ENCODE results near the gene LMNB1.

DNA sequence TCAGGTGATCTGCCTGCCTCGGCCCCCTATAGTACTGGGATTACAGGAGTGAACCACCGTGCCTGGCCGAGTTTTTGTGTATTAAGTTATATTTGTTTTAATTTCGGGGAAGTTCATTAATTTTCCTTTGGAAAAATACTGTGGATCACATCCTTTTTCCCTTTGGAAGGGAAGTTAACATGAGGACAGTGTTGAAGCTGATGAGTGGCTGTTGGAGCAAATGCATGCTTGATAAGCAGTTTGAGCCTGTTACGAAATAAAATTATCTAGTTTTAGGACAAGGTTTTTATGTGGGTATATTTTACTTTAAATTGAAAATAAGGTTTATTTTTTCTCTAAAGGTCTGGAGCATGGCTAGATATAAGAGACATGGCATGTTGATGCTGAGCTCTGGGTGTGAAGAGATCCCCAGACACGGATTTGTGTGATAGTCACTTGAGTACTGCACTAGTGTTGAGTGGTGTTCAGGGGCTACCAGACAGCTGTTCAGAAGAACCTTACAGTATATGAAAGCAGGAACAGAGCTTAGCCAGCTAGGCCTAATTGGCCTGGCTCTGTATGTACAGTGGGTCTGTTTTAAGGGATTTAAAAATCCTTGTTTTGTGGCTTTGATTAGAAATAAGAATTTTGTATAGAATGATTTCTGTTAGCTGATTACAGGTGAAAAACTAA, 17.4 kb downstream of the LMNB1 start:
- TF ChIP-seq, protein P1, sequence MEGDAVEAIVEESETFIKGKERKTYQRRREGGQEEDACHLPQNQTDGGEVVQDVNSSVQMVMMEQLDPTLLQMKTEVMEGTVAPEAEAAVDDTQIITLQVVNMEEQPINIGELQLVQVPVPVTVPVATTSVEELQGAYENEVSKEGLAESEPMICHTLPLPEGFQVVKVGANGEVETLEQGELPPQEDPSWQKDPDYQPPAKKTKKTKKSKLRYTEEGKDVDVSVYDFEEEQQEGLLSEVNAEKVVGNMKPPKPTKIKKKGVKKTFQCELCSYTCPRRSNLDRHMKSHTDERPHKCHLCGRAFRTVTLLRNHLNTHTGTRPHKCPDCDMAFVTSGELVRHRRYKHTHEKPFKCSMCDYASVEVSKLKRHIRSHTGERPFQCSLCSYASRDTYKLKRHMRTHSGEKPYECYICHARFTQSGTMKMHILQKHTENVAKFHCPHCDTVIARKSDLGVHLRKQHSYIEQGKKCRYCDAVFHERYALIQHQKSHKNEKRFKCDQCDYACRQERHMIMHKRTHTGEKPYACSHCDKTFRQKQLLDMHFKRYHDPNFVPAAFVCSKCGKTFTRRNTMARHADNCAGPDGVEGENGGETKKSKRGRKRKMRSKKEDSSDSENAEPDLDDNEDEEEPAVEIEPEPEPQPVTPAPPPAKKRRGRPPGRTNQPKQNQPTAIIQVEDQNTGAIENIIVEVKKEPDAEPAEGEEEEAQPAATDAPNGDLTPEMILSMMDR (conservative IDR thresholded peaks at IDR 0.05; ENCODE audit: low read length): no peak
- no peak for TF ChIP-seq EZH2phosphoT487 (IDR thresholded peaks at IDR 0.05; ENCODE audit: borderline replicate concordance, low read depth, low read length)
